Astrocyte of the cerebellum (primary cell): Measurements from ENCODE around the gene APRT.
A peak's percentile ranks its signal among the peaks of the same experiment; 100 is the strongest.

Experiments used
- DNase-seq: peaks from one replicate; pipeline ENCODE4 v3.0.0-alpha.2; 2011; ENCODE audit warnings: low read depth
- H3K4me3 ChIP-seq: 2 replicates; pipeline ENCODE4 v1.5.1; 2011; ENCODE audit warnings: mild to moderate bottlenecking, low read depth, low read length, moderate library complexity
- CTCF ChIP-seq: IDR thresholded peaks from 2 replicates; pipeline ENCODE4 v1.5.1; 2012; ENCODE audit warnings: low read length, low read depth, moderate library complexity, mild to moderate bottlenecking; ENCODE audit errors: missing control alignments
- in situ Hi-C: cut with HindIII; loops from 2 replicates; pipeline ENCODE4 v1.10.0; 2017; ENCODE audit warnings: low sequenced_read_pairs

Gene APRT

GRCh38 chr16:88838566-88838965 lies 26.8 kb upstream of the APRT start:
- in situ Hi-C loops: no loop called here
- no peak for DNase-seq
- H3K4me3 ChIP-seq: no peak overlapping the region
- TF ChIP-seq CTCF: no peak

GRCh38 chr16:88837806-88838205 lies 26.1 kb upstream of the APRT start:
- no peak for DNase-seq
- H3K4me3 ChIP-seq: no peak overlapping the region
- TF ChIP-seq CTCF: no peak
- in situ Hi-C loops: no loop called here

- H3K4me3 ChIP-seq: no peak overlapping the region
- no peak for TF ChIP-seq CTCF
- no peak for DNase-seq
- in situ Hi-C loops: no loop called here
These were observed 25.1 kb upstream of the APRT start for GRCh38 chr16:88836791-88837190.

- no peak for DNase-seq
- in situ Hi-C loops: no loop called here
- H3K4me3 ChIP-seq: no peak overlapping the region
- no peak for TF ChIP-seq CTCF
These were observed 24.1 kb upstream of the APRT start for GRCh38 chr16:88835818-88836217.

GRCh38 chr16:88835383-88835782 lies 23.7 kb upstream of the APRT start:
- DNase-seq: peak; percentile 50
- TF ChIP-seq CTCF: no peak

GRCh38 chr16:88834670-88835069 lies 22.9 kb upstream of the APRT start:
- no peak for TF ChIP-seq CTCF
- DNase-seq: no peak
- H3K4me3 ChIP-seq: no peak overlapping the region
- in situ Hi-C loops: no loop called here

More at GRCh38 chr16:88835383-88835782, 23.7 kb upstream of the APRT start:
- no peak overlapping the region for H3K4me3 ChIP-seq
- in situ Hi-C loops: no loop called here

GRCh38 chr16:88833086-88833485 lies 21.4 kb upstream of the APRT start:
- no peak overlapping the region for H3K4me3 ChIP-seq
- no peak for DNase-seq
- in situ Hi-C loops: no loop called here
- no peak for TF ChIP-seq CTCF
